HK-2 (cell line): ENCODE data around the gene MEOX2.

Source experiments
- DNase-seq: peaks from one replicate; pipeline ENCODE4 v3.0.0-alpha.2; 2018; ENCODE audit not compliant: unreplicated experiment

MEOX2 gene

DNA sequence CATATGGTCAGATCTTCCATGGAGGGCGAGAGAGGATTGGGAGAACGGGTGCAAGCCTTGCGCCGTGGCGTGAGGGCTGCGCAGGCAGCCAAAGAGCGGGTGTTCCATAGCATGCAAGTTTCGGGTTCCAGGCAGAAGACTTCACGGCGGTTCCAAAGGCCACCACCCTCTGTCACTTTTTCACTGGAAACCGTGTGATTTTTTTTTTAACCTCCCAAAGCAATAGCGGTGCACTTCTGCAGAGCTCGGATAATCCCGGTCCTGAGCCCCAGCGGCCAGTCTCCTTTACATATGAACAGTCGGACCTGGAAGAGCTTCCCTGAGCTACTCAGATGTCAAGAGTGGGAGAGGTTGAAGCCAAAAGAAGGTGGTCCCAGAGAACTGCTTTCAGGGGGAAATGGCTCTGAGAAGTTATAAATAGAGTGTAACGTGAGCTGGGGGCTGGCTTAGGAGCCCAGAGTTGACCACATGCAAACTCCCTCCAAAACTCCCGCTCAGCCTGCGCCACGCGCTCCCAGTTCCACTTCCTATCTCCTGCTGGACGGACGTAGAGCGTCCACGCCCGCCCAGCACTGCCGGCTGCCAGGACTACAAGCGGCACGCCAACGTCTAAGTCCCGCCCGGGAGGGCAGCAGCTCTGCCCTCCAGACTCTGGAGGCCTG is at the start of gene MEOX2:
Gene MEOX2, minus strand, starts transcription at position 389 of the 662 bp plus-strand sequence. Its CDS starts 281 bp downstream, at position 108.
- no peak for DNase-seq

DNA sequence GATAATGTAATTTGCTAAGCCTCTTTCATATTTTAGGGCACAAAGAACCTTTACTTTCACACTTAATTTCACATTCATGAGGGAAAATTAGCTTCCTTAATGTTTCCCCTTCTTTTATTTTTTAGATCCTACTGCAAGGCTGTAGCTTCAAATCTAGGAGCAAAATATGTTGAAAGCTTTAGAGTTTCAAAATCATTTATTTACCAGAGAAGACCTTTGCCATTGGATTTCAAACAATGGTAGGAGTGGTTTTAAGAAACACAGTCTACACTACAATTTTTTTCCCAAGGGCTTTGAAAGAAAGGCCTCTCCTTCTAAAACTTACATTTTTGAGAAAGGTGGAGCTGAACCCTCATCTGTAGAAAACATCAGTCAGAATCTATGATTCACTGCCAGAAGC is 43.3 kb upstream of the MEOX2 start:
- no peak for DNase-seq

DNA sequence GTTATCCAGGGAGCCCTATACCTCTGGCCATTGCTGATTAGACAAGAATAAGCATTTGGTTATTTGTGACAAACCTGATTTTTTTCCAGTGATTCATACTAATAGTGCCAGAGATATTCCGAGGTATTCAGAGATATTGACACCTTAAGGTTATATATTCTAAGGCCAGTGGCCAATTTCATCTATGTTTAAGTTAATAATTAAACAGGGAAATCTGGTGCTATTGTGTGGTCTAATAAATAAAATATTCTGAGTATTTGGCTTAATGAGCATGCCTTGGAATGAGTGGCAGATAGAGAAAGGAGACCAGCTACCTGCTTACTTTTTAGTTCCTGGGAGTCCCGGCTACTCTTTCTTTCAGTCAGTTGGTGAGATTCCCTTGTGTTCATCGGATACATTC is 38.6 kb upstream of the MEOX2 start:
- DNase-seq = no peak

DNA sequence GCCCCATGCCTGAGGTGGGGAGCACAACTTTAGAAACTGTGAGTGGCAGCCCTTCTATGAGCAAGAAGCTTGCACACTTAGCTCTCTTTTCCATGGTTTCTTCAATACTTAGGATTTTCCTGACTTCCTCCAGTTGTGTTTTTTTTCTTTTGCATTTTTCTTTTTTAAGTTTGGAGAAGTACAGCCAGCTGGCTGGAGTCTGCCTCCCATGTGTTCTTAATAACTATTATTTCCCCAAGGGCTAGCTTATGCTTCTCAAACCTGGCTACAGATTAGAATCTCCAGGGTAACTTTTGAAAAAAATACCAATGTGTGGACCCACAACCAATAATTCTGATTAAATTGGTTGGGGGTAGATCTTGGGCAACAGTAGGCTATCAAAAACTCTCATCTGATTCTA is 37.4 kb upstream of the MEOX2 start:
- no peak for DNase-seq

DNA sequence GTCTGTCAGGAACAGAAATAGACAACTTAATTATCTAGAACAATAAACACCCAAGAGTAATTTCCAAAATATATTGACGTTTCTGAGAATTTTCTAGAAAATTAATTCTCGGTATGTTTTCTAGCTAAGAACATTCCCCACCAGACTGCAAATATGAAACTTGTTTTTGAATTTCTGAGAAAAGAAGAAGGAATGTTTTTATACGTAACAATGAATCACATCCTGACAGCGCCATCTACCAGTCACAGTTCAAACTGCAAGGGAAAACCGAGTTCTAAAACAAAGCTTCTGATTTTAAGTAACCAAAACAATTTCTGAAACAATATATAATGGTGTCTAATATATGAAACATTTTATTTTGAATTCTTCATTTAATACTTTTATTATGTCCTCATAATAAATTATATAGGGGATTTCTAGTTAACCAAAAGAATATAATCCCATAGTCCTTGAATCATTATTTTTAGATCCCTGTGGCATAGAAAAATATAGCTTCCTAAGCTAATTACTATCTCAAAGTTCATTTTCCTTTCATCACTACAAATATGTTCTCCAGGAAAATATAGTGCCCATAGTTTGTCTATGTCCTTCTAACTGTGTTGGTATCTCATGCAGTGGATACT is 34.5 kb upstream of the MEOX2 start:
- peak; percentile 11 for DNase-seq

DNA sequence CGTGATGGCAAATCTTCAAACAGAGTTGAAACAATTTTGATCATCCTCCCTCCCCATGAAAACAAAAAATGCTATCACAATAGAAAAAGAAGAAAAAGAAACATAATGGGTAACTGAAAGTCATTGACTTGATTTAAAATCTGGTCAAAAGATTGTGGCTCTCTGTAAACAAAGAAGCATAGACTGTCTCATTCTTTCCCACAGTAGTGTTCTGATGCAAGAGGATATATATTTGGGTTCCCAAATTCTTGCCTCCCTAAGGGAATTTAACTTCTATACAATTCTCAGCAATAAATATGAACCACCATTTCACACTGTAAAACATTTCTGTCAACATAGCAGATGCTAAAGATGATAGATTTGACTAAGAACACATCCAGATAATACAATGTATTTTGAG is 32.8 kb upstream of the MEOX2 start:
- no peak for DNase-seq

DNA sequence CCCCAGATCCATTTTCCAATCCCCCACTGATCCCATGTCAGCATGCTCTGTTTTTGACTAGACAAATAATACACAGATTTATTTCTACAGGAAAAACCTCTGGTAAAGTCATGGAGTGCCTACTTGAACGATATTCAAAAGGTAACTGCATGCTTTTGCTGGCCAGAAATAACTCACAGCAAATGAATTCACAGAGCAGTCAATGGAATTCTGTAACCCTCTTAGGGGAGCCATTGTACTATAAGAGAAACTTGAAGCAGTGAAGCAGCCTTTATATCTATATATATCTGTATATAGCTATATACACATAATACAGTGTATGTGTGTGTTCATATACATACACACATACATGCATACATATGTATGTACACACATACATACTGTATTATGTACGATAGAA is 29.0 kb upstream of the MEOX2 start:
- DNase-seq = no peak

DNA sequence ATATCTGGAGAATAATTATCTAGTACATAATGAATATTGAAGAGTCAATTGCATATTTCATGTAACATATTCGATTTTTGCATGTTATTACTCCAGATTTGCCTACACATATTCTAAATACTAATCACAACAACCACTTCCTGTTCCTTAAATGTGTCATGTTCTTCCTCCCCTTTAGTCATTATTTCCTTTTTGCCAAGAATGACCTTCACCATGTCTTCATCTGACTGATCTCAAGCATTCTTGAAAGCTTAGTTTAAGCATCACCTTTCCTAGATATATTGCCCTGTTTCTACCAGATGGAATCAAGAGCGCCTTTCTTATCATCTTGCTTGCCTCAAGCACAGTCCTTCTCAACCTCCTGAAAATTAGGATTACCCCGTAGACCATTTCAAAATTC is 23.5 kb upstream of the MEOX2 start:
- DNase-seq = no peak

DNA sequence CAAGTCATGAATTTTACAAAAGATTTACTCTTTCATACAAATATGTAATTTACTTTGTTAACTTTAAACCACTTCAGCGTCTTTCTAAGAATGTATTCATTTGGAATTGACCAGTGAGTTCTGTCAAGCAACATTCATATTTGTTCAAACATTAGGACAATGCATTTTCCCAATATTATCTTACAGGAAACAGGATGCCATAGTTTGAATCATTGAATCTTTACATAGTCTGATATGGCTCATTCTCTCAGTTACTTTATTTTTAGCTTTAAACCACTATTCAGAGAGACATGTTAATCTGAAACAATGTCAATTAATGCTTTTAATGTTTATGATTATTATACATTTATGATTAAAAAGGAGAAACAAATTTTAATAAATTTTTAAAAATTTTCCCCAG is 21.1 kb upstream of the MEOX2 start:
- DNase-seq = no peak

DNA sequence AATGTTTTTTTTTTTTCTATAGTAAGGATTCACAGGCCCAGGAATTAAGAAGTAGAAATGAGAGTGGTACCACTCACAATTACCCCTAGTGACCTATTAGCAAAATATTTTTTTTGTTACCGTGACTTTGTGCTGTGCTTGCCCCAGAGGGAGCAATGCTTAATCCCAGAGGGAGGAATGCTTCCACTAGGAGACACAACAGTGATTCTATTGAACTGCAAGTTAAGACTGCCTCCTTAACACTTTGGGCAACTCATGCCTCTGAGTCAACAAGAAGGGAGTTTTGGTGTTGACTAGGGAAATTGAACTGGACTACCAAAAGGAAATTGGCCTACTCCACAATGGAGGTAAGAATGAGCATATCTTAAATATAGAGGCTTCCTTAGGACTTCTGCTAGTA is 17.2 kb upstream of the MEOX2 start:
- no peak for DNase-seq

DNA sequence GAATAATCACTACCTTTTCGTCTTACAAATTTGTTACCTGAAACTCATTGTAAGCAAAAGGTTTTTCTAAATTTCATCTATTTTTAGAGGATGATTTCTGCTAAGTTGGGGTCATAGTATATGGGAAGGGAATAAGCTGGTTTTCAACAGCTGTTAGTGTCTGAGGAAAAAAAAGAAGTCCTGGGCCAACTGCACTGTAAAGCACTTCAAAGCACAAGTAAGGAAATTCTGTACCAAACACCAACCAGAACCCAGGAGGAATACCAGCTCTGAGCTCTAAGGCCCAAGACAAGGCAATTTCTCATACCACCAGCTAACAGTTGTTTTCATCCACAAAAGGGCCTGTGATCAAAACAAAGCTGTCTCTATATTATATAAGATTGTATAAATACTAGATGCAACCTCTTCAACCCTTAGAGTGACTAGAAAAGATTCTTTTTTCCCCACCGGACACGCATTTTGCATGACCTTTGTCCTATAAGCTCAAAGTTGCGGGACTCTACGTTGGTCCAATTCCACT is 6.1 kb upstream of the MEOX2 start:
- DNase-seq = no peak

DNA sequence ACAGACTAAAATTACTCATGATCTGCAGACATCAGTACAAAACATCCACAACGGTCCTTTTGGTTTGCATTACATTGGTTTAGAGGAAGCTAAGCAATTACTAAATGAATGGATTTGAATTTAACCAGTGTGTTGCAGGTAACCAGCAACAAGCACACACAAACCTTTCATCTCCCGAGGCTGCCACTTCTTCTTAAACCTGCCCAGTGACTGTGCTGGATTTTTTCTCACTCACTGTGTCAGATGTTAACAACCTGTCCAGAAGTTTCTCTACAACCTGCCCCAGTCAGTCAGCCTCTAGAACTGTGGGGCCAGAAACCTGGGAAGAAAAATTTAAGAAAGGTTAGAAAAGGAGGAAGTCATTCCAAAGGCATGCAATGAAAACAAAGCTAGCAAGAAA is 2.4 kb upstream of the MEOX2 start:
- no peak for DNase-seq

DNA sequence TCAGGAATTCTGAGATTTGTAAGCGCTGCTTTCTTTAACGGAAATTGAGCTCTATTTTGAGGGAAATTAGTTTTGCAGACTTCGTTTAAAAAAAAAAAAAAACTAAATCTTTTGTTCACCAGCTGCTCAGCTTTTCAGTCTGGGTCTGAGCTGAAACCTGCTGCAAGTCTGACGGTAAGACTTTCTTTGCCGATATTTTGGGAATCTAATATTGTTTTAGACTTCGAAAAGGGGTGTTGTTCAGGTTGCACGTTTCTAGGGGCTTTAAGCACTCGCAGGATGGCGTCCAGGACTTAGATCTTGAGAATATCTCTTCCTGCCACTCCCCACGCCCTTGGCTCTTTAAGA is 1.8 kb upstream of the MEOX2 start:
- DNase-seq = no peak

DNA sequence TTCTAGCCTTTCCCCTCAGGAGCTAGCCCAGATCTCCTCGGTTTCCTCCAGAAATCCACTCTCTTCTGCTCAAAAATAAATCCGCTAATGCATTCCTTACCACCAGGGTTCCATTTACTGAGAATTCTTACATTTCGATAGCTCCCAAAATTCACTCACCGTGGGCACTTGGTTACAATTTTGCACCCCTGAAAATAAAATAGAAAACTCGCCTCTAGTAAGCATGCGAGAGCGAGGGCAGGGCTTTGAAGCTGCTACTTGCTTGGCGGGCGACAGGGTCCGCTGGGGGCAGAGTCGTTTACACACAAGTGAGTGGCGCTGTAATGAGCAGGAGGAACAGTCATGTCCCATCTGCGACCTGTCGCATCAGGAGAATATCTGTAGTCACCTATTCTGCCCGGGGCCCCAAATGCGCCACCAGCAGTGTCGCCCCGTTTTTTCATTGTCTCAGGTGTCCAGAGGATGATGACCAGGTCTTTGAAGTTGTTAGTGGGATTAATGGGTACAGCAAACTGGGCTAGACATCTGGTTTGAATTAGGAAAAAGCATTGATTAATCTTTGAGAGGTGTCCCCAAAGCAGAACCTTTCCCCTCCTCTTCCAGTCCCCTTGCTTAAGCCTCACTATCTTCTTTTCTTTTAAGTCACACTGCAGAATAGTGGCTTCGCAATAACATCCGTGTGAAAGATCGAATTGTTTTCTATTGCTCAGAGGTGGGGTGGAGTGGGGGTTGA is 1.2 kb upstream of the MEOX2 start:
- DNase-seq = no peak

DNA sequence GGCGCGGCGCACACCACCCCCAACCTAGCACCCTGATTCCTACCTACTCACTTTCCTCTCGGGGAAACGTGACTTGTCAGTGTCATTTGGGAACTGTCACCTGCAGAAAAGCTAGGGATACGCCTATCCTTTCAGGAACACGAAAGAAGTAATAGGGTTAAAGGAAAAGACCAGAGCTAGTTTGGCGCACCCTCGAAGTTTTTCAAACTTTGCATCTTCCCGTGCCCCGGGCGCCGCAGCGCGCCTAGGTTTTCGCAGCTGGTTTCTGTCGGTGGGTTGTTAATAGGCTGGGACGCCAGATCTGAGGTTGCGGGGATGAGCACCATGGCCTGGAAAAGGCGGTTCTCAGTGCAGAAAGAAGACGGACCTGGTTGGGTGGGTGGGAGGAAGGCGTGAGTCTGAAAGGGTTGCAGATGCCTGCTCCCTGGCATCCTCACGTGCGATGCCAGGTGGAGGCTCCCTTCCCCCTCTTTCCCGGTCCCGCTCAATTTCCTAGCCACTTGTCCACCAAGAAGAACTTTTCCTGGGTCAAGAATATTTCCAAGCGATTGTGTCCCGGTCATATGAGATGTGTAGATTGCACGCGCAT is 568 bp upstream of the MEOX2 start:
- DNase-seq = no peak

DNA sequence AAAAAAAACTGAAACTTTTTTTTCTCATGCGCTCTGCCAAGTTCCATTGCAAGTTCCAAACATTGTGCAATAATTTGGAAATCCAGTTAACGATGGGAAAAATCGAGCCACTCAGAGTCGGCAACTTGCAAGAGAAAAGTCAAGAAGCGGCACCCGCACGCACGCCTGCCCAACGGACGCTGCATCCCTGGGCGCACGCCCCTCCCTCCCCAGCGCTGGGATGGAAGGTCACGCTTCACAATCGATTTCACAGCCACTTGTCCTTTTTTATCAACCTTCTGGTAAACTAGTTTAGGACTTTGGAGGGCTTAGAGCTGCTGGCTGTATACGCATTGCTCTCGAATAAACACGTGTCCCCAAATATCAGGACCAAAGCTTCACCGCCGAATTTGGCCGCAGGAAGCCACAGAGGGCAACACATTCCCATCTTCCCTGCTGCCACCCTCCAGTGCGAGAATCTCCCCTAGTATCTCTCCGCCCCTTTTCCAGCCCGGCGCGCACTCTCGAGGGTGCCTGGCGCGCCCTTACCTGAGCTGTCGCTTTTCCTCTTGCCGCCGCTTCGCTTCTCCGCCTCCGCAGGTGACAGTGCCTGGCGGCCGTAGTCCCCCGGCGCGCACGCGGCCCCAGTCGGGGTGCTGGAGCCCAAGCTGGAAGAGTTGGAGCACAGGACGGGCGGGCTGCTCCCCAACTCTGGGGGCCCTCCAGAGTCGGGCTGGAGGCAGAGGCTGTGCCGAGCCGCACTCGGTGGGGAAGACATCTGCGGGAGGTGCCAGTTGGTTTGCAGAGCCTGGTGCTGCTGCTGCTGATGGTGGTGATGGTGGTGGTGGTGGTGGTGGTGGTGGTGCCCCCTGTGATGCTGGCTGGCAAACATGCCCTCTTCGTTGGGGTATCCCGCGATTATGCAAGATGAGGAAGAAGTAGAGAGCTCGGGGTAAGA is 857 bp downstream of the MEOX2 start:
- peak; percentile 10 for DNase-seq

DNA sequence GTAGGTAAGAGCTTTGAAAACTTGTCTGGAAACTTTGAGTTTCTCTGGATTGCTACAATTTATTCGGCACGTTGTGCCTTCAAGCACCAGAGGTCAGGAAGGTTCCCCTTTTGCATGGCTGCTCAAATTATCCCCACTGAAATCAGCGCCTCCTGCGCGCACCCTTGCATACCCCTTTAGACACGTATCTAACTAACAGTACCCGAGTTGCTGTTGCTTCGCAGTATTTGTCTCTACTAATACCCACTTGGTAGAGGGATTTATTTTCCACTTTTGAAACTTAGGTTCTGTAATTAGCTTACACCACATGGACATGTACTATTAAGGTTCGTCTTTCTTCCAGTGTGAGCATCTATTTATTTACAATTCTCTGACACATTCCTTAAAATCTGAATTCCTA is 1.6 kb downstream of the MEOX2 start:
- no peak for DNase-seq

DNA sequence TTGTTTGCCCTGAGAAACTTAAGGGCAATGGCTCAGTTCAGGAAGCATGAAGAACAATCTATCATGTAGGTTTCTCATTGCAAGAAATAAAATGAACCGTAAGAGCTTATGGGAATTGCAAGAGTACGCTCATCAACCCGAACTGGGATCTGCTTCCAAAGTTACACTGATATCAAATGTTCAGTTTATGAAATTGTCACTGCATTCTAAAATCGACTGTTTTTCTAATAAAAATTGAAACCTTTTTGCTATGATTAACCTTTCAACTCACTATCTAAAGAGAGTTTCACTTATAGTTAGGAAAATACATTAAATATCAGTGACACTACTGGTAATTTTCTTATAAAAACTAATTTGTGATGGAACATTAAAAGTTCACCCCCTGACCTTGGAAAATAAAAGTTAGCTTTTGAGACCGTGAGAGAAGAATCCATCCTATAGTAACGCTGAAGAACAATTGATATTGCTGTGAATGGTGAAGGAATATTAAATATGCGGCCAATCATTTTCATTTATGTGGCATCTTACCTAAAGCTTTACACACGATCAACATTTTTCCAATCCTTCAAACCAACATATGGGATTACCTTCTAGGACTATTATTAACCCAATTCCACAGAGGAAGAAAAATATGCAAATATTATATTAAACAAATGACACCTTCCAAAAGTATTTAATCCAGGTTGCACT is 2.2 kb downstream of the MEOX2 start:
- DNase-seq = no peak

DNA sequence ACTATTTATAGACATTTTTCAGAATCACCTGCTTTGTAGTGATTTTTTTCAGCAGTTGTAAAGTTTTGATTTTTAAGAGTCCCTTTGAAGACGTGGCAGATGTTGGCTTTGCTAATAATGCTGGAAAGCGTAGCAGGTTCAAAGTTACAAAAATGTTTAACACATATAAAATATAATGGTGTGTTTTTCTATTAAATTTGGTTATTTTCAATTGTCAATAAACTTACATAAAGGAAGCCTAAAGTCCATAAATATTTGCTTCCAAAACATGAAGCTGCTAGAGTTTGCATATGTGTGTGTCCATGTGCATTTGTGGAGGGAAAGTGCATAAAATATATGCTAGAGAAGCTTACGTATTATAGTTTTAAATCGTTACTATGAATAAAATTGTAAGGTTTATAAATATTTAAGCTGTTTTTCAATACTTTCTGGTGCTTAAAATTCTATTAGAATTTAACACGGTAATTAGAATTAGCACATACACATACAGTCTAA is 3.7 kb downstream of the MEOX2 start:
- no peak for DNase-seq

DNA sequence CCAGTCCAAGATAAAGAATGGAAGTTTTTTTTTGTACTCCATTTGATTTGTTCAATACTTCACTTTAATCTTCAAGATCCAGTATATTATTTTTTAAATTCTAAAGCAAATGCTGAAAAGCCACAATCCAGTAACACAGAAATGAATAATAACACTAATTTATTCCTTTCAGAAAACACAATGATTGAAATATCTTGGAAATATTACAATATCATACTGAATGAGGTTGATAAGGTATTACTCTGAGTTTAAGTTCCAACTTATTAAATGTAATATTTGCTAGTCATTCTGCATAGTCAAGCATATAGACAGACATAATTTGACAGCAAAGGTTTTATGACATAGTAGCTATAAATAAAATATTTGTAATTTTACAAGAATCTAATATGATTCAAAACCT is 4.4 kb downstream of the MEOX2 start:
- no peak for DNase-seq

DNA sequence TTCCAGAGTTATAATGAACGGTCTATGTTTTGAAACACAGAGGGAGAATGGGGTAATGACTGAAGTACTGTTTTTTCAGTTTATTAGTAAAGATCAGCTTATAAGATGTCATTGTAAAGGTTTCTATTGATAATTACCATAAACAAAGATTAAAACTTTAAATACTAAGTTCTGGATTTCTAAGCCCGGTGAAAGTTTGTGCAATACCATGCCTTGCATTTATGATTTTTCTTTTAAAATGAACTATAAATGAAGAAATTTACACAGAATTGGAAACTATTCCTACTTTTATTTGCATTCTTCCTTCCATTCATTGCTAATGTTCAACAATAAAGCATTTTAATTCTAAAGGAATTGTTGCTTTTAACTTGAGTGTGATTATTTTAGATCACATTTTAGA is 4.9 kb downstream of the MEOX2 start:
- no peak for DNase-seq
